HG02623 (cell line): ENCODE results near the gene ZBTB5.
"Not testable (repeated sequence)": the region's sequence is repeated elsewhere in the genome, so short reads cannot be mapped to it uniquely, and the experiment has no call there.

Source experiments
- ATAC-seq: cut with Tn5 transposase; IDR thresholded peaks from one replicate; pipeline ENCODE4 v1.9.1; 2021; ENCODE audit warnings: moderate library complexity; ENCODE audit not compliant: unreplicated experiment

The ZBTB5 gene

GRCh38 chr9:37408933-37409710 is 56.1 kb downstream of the ZBTB5 start:
- ATAC-seq = peak; percentile 79

- no peak for ATAC-seq
Observed at GRCh38 chr9:37407468-37407867, 57.8 kb downstream of the ZBTB5 start.

DNA sequence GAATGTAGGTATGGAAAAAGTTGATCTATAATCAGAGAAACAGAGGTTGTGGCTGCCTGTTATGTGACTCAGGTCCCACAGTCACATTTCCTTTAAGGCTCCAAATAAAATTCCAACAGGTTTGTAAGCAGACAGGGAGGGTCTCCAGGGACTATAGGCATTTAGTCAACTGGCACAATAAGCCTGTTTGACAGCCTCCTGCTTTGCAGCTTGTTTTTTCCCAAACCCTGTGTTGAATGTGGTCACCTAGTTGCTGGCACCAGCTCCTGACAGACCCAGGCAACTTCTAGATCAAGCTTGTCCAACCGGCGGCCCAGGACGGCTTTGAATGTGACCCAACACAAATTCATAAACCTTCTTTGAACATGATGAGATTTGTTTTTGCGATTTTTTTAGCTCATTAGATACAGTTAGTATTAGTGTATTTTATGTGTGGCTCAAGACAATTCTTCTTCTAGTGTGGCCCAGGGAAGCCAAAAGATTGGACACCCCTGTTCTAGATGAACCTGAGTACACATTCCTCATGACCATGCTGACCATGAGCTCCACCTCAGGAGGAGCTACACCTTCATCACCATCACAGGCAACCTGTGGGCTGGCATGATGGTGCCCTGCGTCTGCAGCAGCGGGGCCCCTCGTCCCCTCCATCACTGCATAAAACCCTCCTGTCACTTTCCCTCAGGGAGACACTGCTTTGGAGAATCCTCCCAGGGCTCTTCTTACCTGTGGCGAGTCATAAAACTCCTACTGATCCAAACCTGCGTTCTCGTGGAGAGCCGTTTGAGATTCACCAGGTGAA is 58.4 kb downstream of the ZBTB5 start:
- ATAC-seq = no peak

GRCh38 chr9:37405764-37406380 is 59.4 kb downstream of the ZBTB5 start:
- ATAC-seq = no peak

GRCh38 chr9:37405350-37405749 is 59.9 kb downstream of the ZBTB5 start:
- no peak for ATAC-seq

DNA sequence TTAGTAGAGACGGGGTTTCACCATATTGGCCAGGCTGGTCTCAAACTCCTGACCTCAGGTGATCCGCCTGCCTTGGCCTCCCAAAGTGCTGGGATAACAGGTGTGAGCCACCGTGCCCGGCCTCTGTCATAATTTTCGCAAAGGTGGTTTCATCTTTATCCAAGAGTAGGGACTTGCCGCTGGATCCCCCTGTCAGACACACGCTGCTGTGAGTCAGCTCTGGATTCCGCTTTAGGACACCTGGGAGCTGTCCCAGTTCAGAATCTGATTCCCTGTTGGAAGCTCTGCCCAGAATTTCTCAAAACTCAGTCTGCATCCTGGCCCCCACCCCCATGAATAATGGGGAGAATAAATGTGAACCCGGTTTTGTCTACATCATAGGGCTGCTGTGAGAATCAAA is 60.7 kb downstream of the ZBTB5 start:
- no peak for ATAC-seq

- no peak for ATAC-seq
Observed at GRCh38 chr9:37399336-37399735, 65.9 kb downstream of the ZBTB5 start.

- ATAC-seq = no peak
Observed at GRCh38 chr9:37398464-37399025, 66.7 kb downstream of the ZBTB5 start.

DNA sequence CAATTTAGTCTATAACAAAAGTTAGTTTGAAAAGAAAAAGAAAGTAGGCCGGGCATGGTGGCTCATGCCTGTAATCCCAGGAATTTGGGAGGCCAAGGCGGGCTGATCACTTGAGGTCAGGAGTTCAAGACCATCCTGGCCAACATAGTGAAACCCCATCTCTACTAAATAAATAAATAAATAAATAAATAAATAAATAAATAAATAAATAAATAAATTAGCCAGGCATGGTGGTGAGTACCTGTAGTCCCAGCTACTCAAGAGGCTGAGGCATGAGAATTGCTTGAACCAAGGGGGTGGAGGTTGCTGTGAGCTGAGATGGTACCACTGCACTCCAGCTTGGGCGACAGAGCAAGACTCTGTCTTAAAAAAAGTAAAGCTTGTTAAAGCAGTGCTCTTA is 67.3 kb downstream of the ZBTB5 start:
- not testable (repeated sequence) for ATAC-seq

GRCh38 chr9:37395663-37396062 is 69.6 kb downstream of the ZBTB5 start:
- no peak for ATAC-seq

DNA sequence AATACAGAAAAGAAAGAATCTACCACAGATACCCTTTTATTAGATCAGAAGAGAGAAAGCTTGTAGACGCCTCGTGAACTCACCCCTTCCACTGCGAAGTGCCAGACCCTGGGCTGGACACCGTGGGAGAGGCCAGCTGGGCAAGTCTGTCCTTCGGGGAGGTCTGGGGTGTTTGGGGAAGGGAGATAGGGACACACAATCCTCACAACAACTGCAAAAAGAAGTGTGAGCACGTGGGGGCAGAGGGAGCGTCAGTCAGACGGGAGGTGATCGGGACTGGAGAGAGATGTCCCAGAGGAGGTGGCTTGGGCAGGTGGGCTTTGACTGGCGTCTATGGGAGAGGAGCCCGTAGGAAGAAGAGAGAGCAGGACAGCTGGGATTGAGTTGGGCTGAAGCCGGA is 70.0 kb downstream of the ZBTB5 start:
- ATAC-seq = no peak

GRCh38 chr9:37392272-37392671 is 73.0 kb downstream of the ZBTB5 start:
- no peak for ATAC-seq

DNA sequence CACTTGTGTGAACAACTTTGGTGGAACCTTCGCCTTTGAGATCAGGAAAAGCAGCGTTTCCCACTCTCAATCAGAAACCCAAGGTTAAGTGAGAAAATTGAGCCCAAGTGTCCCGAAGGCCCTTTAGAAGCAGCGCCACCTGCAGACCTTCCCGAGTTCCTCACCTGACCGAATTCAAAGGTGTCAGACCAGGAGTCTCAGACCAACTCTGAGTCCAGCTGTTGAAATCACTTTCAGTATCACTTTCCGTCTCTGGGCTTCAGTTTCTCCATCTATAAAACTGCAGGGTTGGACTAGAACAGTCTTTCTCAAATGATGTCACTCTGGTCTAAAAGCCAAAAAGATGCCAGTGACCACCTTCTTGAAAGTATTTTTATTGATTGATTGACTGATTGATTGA is 74.5 kb downstream of the ZBTB5 start:
- peak; percentile 83 for ATAC-seq
